Measurements from ENCODE around the gene ITGB1BP2. TPM values are rescaled to one million over a fixed set of nuclear protein-coding genes. Genes with fewer than 3 reads are reported as not detected.

The ITGB1BP2 gene
- total and polyA plus RNA-seq, 2 of the 13 experiments (the other 11 are each of a cell fraction or from before 2014, with no cell fraction given): 0.90 to 2.2 TPM

- TF ChIP-seq ZNF253 (CRISPR knock-in tag; IDR thresholded peaks at IDR 0.05; ENCODE audit: borderline replicate concordance) (no peak), NFKBIZ (CRISPR knock-in tag; IDR thresholded peaks at IDR 0.05) (no peak), MIXL1 (CRISPR knock-in tag; IDR thresholded peaks at IDR 0.05) (no peak), EEA1 (CRISPR knock-in tag; IDR thresholded peaks at IDR 0.05; ENCODE audit: borderline replicate concordance) (no peak), CHD2 (IDR thresholded peaks at IDR 0.05; ENCODE audit: low read depth, low read length) (no peak), ZNF7 (CRISPR knock-in tag; IDR thresholded peaks at IDR 0.05) (no peak), ZNF577 (CRISPR knock-in tag; IDR thresholded peaks at IDR 0.05; ENCODE audit: borderline replicate concordance, low read depth) (no peak), PHF21A (CRISPR knock-in tag; IDR thresholded peaks at IDR 0.05) (peak; percentile 51), ZNF224 (CRISPR knock-in tag; IDR thresholded peaks at IDR 0.05) (no peak), ZBTB7A (CRISPR knock-in tag; IDR thresholded peaks at IDR 0.05) (no peak), MTA1 (CRISPR knock-in tag; IDR thresholded peaks at IDR 0.05; ENCODE audit: borderline replicate concordance) (no peak), MYC (CRISPR knock-in tag; IDR thresholded peaks at IDR 0.05; ENCODE audit: borderline replicate concordance) (peak; percentile 35; the same call in 1 of the 2 replicates), ZNF10 (CRISPR knock-in tag; IDR thresholded peaks at IDR 0.05; ENCODE audit: borderline replicate concordance, low read depth) (no peak), ZBTB38 (CRISPR knock-in tag; IDR thresholded peaks at IDR 0.05) (no peak), RFX1 (IDR thresholded peaks at IDR 0.05) (no peak), HOXA9 (CRISPR knock-in tag; IDR thresholded peaks at IDR 0.05; ENCODE audit: borderline replicate concordance) (no peak), SNAPC4 (CRISPR knock-in tag; IDR thresholded peaks at IDR 0.05) (no peak), JUNB (CRISPR knock-in tag; IDR thresholded peaks at IDR 0.05; ENCODE audit: borderline replicate concordance) (no peak), ZNF367 (CRISPR knock-in tag; IDR thresholded peaks at IDR 0.05; ENCODE audit: borderline replicate concordance) (no peak), ZMYM4 (CRISPR knock-in tag; IDR thresholded peaks at IDR 0.05) (peak; percentile 41; the same call in 1 of the 2 replicates), CHCHD3 (CRISPR knock-in tag; IDR thresholded peaks at IDR 0.05) (no peak), ZFP1 (CRISPR knock-in tag; IDR thresholded peaks at IDR 0.05) (no peak), ZNF629 (CRISPR knock-in tag; conservative IDR thresholded peaks at IDR 0.05) (no peak), STAT6 (CRISPR knock-in tag; IDR thresholded peaks at IDR 0.05; ENCODE audit: borderline replicate concordance) (no peak)
- TF ChIP-seq, protein P1, sequence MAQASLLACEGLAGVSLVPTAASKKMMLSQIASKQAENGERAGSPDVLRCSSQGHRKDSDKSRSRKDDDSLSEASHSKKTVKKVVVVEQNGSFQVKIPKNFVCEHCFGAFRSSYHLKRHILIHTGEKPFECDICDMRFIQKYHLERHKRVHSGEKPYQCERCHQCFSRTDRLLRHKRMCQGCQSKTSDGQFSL (CRISPR knock-in tag; IDR thresholded peaks at IDR 0.05): no peak
These were observed 18.0 kb upstream of the ITGB1BP2 start, which contains the start of gene NONO (continued) for GRCh38 chrX:71283403-71284143.
